ENCODE results near the gene TRIM44.

GRCh38 chr11:35848616-35849015 is 186.0 kb downstream of the TRIM44 start:
- TF ChIP-seq CTCF (IDR thresholded peaks at IDR 0.05; ENCODE audit: insufficient read depth, low read length, poor library complexity, severe bottlenecking): no peak
- no peak for TF ChIP-seq EZH2phosphoT487 (conservative IDR thresholded peaks at IDR 0.05; ENCODE audit: low read length)

Data from SU-DHL-6 (cell line).